Measurements from ENCODE around the gene PACSIN3.

PACSIN3 gene

GRCh38 chr11:47136327-47136726, 49.9 kb downstream of the PACSIN3 start:
- no peak for TF ChIP-seq REST (IDR thresholded peaks at IDR 0.05; ENCODE audit: insufficient read depth in 1 of 2, low read depth in 2 of 2, low read length in 2 of 2)
- TF ChIP-seq SIN3A (IDR thresholded peaks at IDR 0.05; ENCODE audit: borderline replicate concordance, insufficient read depth, low read length): no peak
- no peak for TF ChIP-seq POLR2AphosphoS5 (IDR thresholded peaks at IDR 0.05; ENCODE audit: low read depth, low read length)
- TF ChIP-seq TAF1 (IDR thresholded peaks at IDR 0.05; ENCODE audit: borderline replicate concordance, insufficient read depth, low read length): no peak
- TF ChIP-seq FOXP2 (optimal IDR thresholded peaks at IDR 0.05; ENCODE audit: borderline replicate concordance, extremely low read depth, extremely low read length, insufficient read depth): no peak

GRCh38 chr11:47132981-47133380, 53.3 kb downstream of the PACSIN3 start:
- no peak for TF ChIP-seq POLR2AphosphoS5 (IDR thresholded peaks at IDR 0.05; ENCODE audit: low read depth, low read length)
- TF ChIP-seq REST (IDR thresholded peaks at IDR 0.05; ENCODE audit: insufficient read depth in 1 of 2, low read depth in 2 of 2, low read length in 2 of 2): no peak
- no peak for TF ChIP-seq SIN3A (IDR thresholded peaks at IDR 0.05; ENCODE audit: borderline replicate concordance, insufficient read depth, low read length)
- no peak for TF ChIP-seq TAF1 (IDR thresholded peaks at IDR 0.05; ENCODE audit: borderline replicate concordance, insufficient read depth, low read length)
- no peak for TF ChIP-seq FOXP2 (optimal IDR thresholded peaks at IDR 0.05; ENCODE audit: borderline replicate concordance, extremely low read depth, extremely low read length, insufficient read depth)

GRCh38 chr11:47132490-47132889, 53.7 kb downstream of the PACSIN3 start:
- TF ChIP-seq SIN3A (IDR thresholded peaks at IDR 0.05; ENCODE audit: borderline replicate concordance, insufficient read depth, low read length) (no peak), TAF1 (IDR thresholded peaks at IDR 0.05; ENCODE audit: borderline replicate concordance, insufficient read depth, low read length) (no peak), POLR2AphosphoS5 (IDR thresholded peaks at IDR 0.05; ENCODE audit: low read depth, low read length) (no peak), FOXP2 (optimal IDR thresholded peaks at IDR 0.05; ENCODE audit: borderline replicate concordance, extremely low read depth, extremely low read length, insufficient read depth) (no peak), REST (IDR thresholded peaks at IDR 0.05; ENCODE audit: insufficient read depth in 1 of 2, low read depth in 2 of 2, low read length in 2 of 2) (no peak)

- TF ChIP-seq TAF1 (IDR thresholded peaks at IDR 0.05; ENCODE audit: borderline replicate concordance, insufficient read depth, low read length) (no peak), REST (IDR thresholded peaks at IDR 0.05; ENCODE audit: insufficient read depth in 1 of 2, low read depth in 2 of 2, low read length in 2 of 2) (no peak), POLR2AphosphoS5 (IDR thresholded peaks at IDR 0.05; ENCODE audit: low read depth, low read length) (no peak), FOXP2 (optimal IDR thresholded peaks at IDR 0.05; ENCODE audit: borderline replicate concordance, extremely low read depth, extremely low read length, insufficient read depth) (no peak), SIN3A (IDR thresholded peaks at IDR 0.05; ENCODE audit: borderline replicate concordance, insufficient read depth, low read length) (no peak)
Measured at GRCh38 chr11:47131136-47131535, 55.1 kb downstream of the PACSIN3 start.

GRCh38 chr11:47130543-47130942, 55.7 kb downstream of the PACSIN3 start:
- TF ChIP-seq FOXP2 (optimal IDR thresholded peaks at IDR 0.05; ENCODE audit: borderline replicate concordance, extremely low read depth, extremely low read length, insufficient read depth) (no peak), POLR2AphosphoS5 (IDR thresholded peaks at IDR 0.05; ENCODE audit: low read depth, low read length) (no peak), REST (IDR thresholded peaks at IDR 0.05; ENCODE audit: insufficient read depth in 1 of 2, low read depth in 2 of 2, low read length in 2 of 2) (no peak), SIN3A (IDR thresholded peaks at IDR 0.05; ENCODE audit: borderline replicate concordance, insufficient read depth, low read length) (no peak), TAF1 (IDR thresholded peaks at IDR 0.05; ENCODE audit: borderline replicate concordance, insufficient read depth, low read length) (no peak)

All from PFSK-1 (cell line).